Activated CD8-positive, alpha-beta memory T cell treated with anti-CD3 and anti-CD28 coated beads, Interleukin-2, amount 10 ng/mL, durations not matched to agents 7 days and 5 days (primary cell): Measurements from ENCODE around the gene OR10AG1. TPM values are rescaled to one million over a fixed set of nuclear protein-coding genes. Genes with fewer than 3 reads are reported as not detected.

Experiments used
- total RNA-seq, 2 experiments: library from RNA; stranded (reverse); gene quantifications; one replicate each; pipeline ENCODE4 v1.2.3, GENCODE V29; 2021

The OR10AG1 gene
- total RNA-seq, 2 experiments from 2014 or later = not detected

Other genes with a start within 250 kb of the OR10AG1 start
- gene OR5D13, start 196.5 kb downstream of the OR10AG1 start, total RNA-seq = not detected
- not detected for gene OR5D14, start 174.4 kb downstream of the OR10AG1 start, total RNA-seq
- gene OR5L1, start 158.6 kb downstream of the OR10AG1 start, total RNA-seq = not detected
- gene OR5D18, start 150.3 kb downstream of the OR10AG1 start, total RNA-seq = not detected
- not detected for gene OR5L2, start 142.7 kb downstream of the OR10AG1 start, total RNA-seq
- not detected for gene OR5D16, start 131.2 kb downstream of the OR10AG1 start, total RNA-seq
- gene TRIM51, start 86.6 kb downstream of the OR10AG1 start, total RNA-seq = not detected
- not detected for gene OR5W2, start 55.4 kb downstream of the OR10AG1 start, total RNA-seq
- gene OR5I1, start 33.5 kb downstream of the OR10AG1 start, total RNA-seq = not detected
- not detected for gene OR5F1, start 24.7 kb upstream of the OR10AG1 start, total RNA-seq
- gene OR5AS1, start 57.7 kb upstream of the OR10AG1 start, total RNA-seq = not detected
- not detected for gene OR8I2, start 123.4 kb upstream of the OR10AG1 start, total RNA-seq
- not detected for gene OR8H2, start 133.7 kb upstream of the OR10AG1 start, total RNA-seq
- not detected for gene OR8H3, start 152.4 kb upstream of the OR10AG1 start, total RNA-seq
- not detected for gene OR8J3, start 170.3 kb upstream of the OR10AG1 start, total RNA-seq
- not detected for gene OR8K5, start 190.4 kb upstream of the OR10AG1 start, total RNA-seq
- not detected for gene OR5J2, start 206.7 kb upstream of the OR10AG1 start, total RNA-seq